ENCODE results near the gene CPAMD8. TPM values are rescaled to one million over a fixed set of nuclear protein-coding genes. Genes with fewer than 3 reads are reported as not detected.

CPAMD8 gene
- total RNA-seq, 2 donors from 2014 or later, result 5.5 to 21.4 TPM

DNA sequence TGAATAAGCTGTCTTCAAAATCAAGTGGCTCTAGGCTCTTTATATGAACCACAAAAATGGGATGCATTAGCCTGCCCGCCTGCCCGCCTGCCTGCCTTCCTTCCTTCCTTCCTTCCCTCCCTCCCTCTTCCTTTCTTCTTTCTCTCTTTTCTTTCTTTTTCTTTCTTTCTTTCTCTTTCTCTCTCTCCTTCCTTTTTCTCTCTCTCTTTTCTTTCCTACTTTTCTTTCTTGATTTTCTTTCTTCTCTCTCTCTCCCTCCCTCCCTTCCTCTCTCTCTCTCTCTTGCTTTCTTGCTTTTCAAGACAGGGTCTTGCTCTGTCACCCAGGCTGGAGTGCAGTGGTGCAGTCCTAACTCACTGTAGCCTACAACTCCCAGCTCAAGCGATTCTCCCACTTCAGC, 110.9 kb downstream of the CPAMD8 start:
- Histone ChIP-seq H3K36me3 (no peaks in the 10 kb centered on the region), H3K4me1 (no peaks in the 10 kb centered on the region), H3K9me3 (peaks cover 0 to 51% of the 10 kb centered on the region in 2 donors), H3K27me3 (no peaks in the 10 kb centered on the region), H3K4me3 (no peak overlapping the region), H3K27ac (no peak overlapping the region)
- TF ChIP-seq, protein P1, sequence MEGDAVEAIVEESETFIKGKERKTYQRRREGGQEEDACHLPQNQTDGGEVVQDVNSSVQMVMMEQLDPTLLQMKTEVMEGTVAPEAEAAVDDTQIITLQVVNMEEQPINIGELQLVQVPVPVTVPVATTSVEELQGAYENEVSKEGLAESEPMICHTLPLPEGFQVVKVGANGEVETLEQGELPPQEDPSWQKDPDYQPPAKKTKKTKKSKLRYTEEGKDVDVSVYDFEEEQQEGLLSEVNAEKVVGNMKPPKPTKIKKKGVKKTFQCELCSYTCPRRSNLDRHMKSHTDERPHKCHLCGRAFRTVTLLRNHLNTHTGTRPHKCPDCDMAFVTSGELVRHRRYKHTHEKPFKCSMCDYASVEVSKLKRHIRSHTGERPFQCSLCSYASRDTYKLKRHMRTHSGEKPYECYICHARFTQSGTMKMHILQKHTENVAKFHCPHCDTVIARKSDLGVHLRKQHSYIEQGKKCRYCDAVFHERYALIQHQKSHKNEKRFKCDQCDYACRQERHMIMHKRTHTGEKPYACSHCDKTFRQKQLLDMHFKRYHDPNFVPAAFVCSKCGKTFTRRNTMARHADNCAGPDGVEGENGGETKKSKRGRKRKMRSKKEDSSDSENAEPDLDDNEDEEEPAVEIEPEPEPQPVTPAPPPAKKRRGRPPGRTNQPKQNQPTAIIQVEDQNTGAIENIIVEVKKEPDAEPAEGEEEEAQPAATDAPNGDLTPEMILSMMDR (IDR thresholded peaks at IDR 0.05), result no peak
- DNase-seq (ENCODE audit: low spot score), result no peak

- Histone ChIP-seq H3K9me3 (peaks cover 0 to 51% of the 10 kb centered on the region in 2 donors), H3K27me3 (no peaks in the 10 kb centered on the region), H3K27ac (no peak overlapping the region), H3K36me3 (no peaks in the 10 kb centered on the region), H3K4me3 (no peak overlapping the region), H3K4me1 (no peaks in the 10 kb centered on the region)
- DNase-seq (ENCODE audit: low spot score), result no peak
- TF ChIP-seq, protein P1 (IDR thresholded peaks at IDR 0.05), result no peak
These were observed 111.5 kb downstream of the CPAMD8 start for GRCh38 chr19:16915135-16915534.

GRCh38 chr19:16914421-16914820, 112.2 kb downstream of the CPAMD8 start:
- peaks cover 0 to 47% of the 10 kb centered on the region in 2 donors for H3K9me3 ChIP-seq
- no peaks in the 10 kb centered on the region for H3K4me1 ChIP-seq
- H3K27me3 ChIP-seq, result no peaks in the 10 kb centered on the region
- no peak overlapping the region for H3K27ac ChIP-seq
- H3K36me3 ChIP-seq, result no peaks in the 10 kb centered on the region
- no peak for DNase-seq (ENCODE audit: low spot score)
- no peak overlapping the region for H3K4me3 ChIP-seq
- TF ChIP-seq, protein P1 (IDR thresholded peaks at IDR 0.05), result no peak

GRCh38 chr19:16912780-16913179, 113.8 kb downstream of the CPAMD8 start:
- DNase-seq (ENCODE audit: low spot score), result no peak
- TF ChIP-seq, protein P1 (IDR thresholded peaks at IDR 0.05), result no peak
- H3K36me3 ChIP-seq, result no peaks in the 10 kb centered on the region
- no peaks in the 10 kb centered on the region for H3K27me3 ChIP-seq
- no peak overlapping the region for H3K4me3 ChIP-seq
- no peak overlapping the region for H3K27ac ChIP-seq
- H3K4me1 ChIP-seq, result no peaks in the 10 kb centered on the region
- H3K9me3 ChIP-seq, result peaks cover 0 to 39% of the 10 kb centered on the region in 2 donors

- Histone ChIP-seq H3K27ac (no peak overlapping the region), H3K4me1 (no peaks in the 10 kb centered on the region), H3K9me3 (peaks cover 0 to 39% of the 10 kb centered on the region in 2 donors), H3K27me3 (no peaks in the 10 kb centered on the region), H3K4me3 (no peak overlapping the region), H3K36me3 (no peaks in the 10 kb centered on the region)
- TF ChIP-seq, protein P1 (IDR thresholded peaks at IDR 0.05), result no peak
- no peak for DNase-seq (ENCODE audit: low spot score)
These were observed 115.6 kb downstream of the CPAMD8 start for GRCh38 chr19:16911046-16911445.

- Histone ChIP-seq H3K27me3 (no peaks in the 10 kb centered on the region), H3K36me3 (no peaks in the 10 kb centered on the region), H3K9me3 (peaks cover 0 to 22% of the 10 kb centered on the region in 2 donors), H3K4me3 (no peak overlapping the region), H3K4me1 (no peaks in the 10 kb centered on the region), H3K27ac (no peak overlapping the region)
- DNase-seq (ENCODE audit: low spot score), result no peak
- TF ChIP-seq, protein P1 (IDR thresholded peaks at IDR 0.05), result no peak
These were observed 117.9 kb downstream of the CPAMD8 start for GRCh38 chr19:16908759-16909158.

Measured in right atrium auricular region (tissue), 2 donors.